ENCODE results near the gene TBX10. TPM values are rescaled to one million over a fixed set of nuclear protein-coding genes. Genes with fewer than 3 reads are reported as not detected.

The TBX10 gene
- total and polyA plus RNA-seq, 2 donors (not counting 3 experiments of a cell fraction or from before 2014, with no cell fraction given) = not detected

GRCh38 chr11:67656278-67656922 is 16.8 kb upstream of the TBX10 start:
- Histone ChIP-seq H3K27me3 (ENCODE audit: control insufficient read depth in 2 of 2, insufficient read depth in 2 of 2, low read length in 2 of 2) (no peaks in the 10 kb centered on the region), H3K9me3 (replicated peaks; ENCODE audit: control insufficient read depth, insufficient read depth, low read length) (no peaks in the 10 kb centered on the region), H3K4me1 (ENCODE audit: control insufficient read depth, extremely low read depth, insufficient read depth, low read length) (no peaks in the 10 kb centered on the region), H3K4me3 (replicated peaks in 1 of 3; ENCODE audit: insufficient read depth in 1 of 3, low read depth in 1 of 3, low read length in 3 of 3) (no peak overlapping the region), H3K9ac (replicated peaks; ENCODE audit: extremely low read depth, insufficient read depth, low read length) (no peak overlapping the region), H3K79me2 (ENCODE audit: control insufficient read depth, insufficient read depth, low read length) (no peaks in the 10 kb centered on the region), H4K20me1 (replicated peaks; ENCODE audit: control insufficient read depth, extremely low read depth, insufficient read depth, low read length) (no peaks in the 10 kb centered on the region), H3K27ac (ENCODE audit: insufficient read depth, low read depth, low read length) (no peak overlapping the region), H3K4me2 (ENCODE audit: insufficient read depth, low read length) (no peak overlapping the region), H2AFZ (ENCODE audit: low read depth, low read length) (no peak overlapping the region), H3K9me1 (replicated peaks; ENCODE audit: control insufficient read depth, extremely low read depth, insufficient read depth, low read length) (no peaks in the 10 kb centered on the region), H3K36me3 (ENCODE audit: control insufficient read depth in 2 of 2, extremely low read depth in 1 of 2, insufficient read depth in 2 of 2, low read length in 2 of 2) (no peaks in the 10 kb centered on the region)
- intact Hi-C loops (cut with micrococcal nuclease) = no loop called here
- POLR2A ChIA-PET = no interaction called here
- dilution Hi-C loops (cut with MboI; ENCODE audit: extremely low pct_ligation_motif_present, low sequenced_read_pairs) = no loop called here
- peak; percentile 4 for TF ChIP-seq FOS (IDR thresholded peaks at IDR 0.05; ENCODE audit: borderline replicate concordance, insufficient read depth, low read length)
- TF ChIP-seq POLR2A (IDR thresholded peaks at IDR 0.05; ENCODE audit: low read depth, low read length) = no peak
- FAIRE-seq (peak; percentile 26), DNase-seq (ENCODE audit: low read depth, low spot score) (peak; percentile 46)
- BruUV-seq (replicated peaks) = no TSS peak
- CTCF ChIA-PET = interaction anchor here (0.8 to 4.4 kb wide), 2 partner anchors 27 to 42 kb away, joined by 3 to 92 read pairs; partner anchors contain the start of gene NUDT8

GRCh38 chr11:67654225-67654624 is 14.7 kb upstream of the TBX10 start:
- FAIRE-seq (no peak), DNase-seq (ENCODE audit: low read depth, low spot score) (no peak)
- H3K36me3 ChIP-seq (ENCODE audit: control insufficient read depth in 2 of 2, extremely low read depth in 1 of 2, insufficient read depth in 2 of 2, low read length in 2 of 2) = no peaks in the 10 kb centered on the region
- ChIA-PET POLR2A (no interaction called here), CTCF (interaction anchor here (1.6 kb wide), 1 partner anchor 25 kb away, joined by 9 read pairs; the partner anchor contains the start of gene NUDT8)
- no peak overlapping the region for H3K9ac ChIP-seq (replicated peaks; ENCODE audit: extremely low read depth, insufficient read depth, low read length)
- H3K4me3 ChIP-seq (replicated peaks in 1 of 3; ENCODE audit: insufficient read depth in 1 of 3, low read depth in 1 of 3, low read length in 3 of 3) = no peak overlapping the region
- no peaks in the 10 kb centered on the region for H3K9me3 ChIP-seq (replicated peaks; ENCODE audit: control insufficient read depth, insufficient read depth, low read length)
- dilution Hi-C loops (cut with MboI; ENCODE audit: extremely low pct_ligation_motif_present, low sequenced_read_pairs) = no loop called here
- intact Hi-C loops (cut with micrococcal nuclease) = no loop called here
- no peaks in the 10 kb centered on the region for H4K20me1 ChIP-seq (replicated peaks; ENCODE audit: control insufficient read depth, extremely low read depth, insufficient read depth, low read length)
- no peaks in the 10 kb centered on the region for H3K79me2 ChIP-seq (ENCODE audit: control insufficient read depth, insufficient read depth, low read length)
- no peak overlapping the region for H2AFZ ChIP-seq (ENCODE audit: low read depth, low read length)
- TF ChIP-seq MAX (IDR thresholded peaks at IDR 0.05; ENCODE audit: insufficient read depth, insufficient read length) (no peak), FOS (IDR thresholded peaks at IDR 0.05; ENCODE audit: borderline replicate concordance, insufficient read depth, low read length) (no peak), POLR2AphosphoS5 (IDR thresholded peaks at IDR 0.05; ENCODE audit: insufficient read depth, low read depth, low read length) (no peak), MYC (IDR thresholded peaks at IDR 0.05; ENCODE audit: low read depth, low read length) (no peak), GATA2 (IDR thresholded peaks at IDR 0.05; ENCODE audit: insufficient read depth, insufficient read length, low read depth, low read length) (no peak), POLR2A (IDR thresholded peaks at IDR 0.05; ENCODE audit: low read depth, low read length) (no peak), JUN (IDR thresholded peaks at IDR 0.05; ENCODE audit: borderline replicate concordance, insufficient read depth, insufficient read length, low read depth) (no peak), CTCF (IDR thresholded peaks at IDR 0.05; ENCODE audit: extremely low read depth in 1 of 2, insufficient read depth in 1 of 2, low read depth in 1 of 2, low read length in 2 of 2) (no peak), EZH2 (IDR thresholded peaks at IDR 0.05; ENCODE audit: borderline replicate concordance, low read depth, low read length, severe bottlenecking) (no peak)
- no peaks in the 10 kb centered on the region for H3K4me1 ChIP-seq (ENCODE audit: control insufficient read depth, extremely low read depth, insufficient read depth, low read length)
- H3K27me3 ChIP-seq (ENCODE audit: control insufficient read depth in 2 of 2, insufficient read depth in 2 of 2, low read length in 2 of 2) = no peaks in the 10 kb centered on the region
- H3K4me2 ChIP-seq (ENCODE audit: insufficient read depth, low read length) = no peak overlapping the region
- H3K9me1 ChIP-seq (replicated peaks; ENCODE audit: control insufficient read depth, extremely low read depth, insufficient read depth, low read length) = no peaks in the 10 kb centered on the region
- no peak overlapping the region for H3K27ac ChIP-seq (ENCODE audit: insufficient read depth, low read depth, low read length)
- no TSS peak for BruUV-seq (replicated peaks)
